ENCODE data around the gene AMPD1. TPM values are rescaled to one million over a fixed set of nuclear protein-coding genes. Genes with fewer than 3 reads are reported as not detected.

Gene AMPD1
- total RNA-seq, 1 experiment from 2014 or later, result not detected

DNA sequence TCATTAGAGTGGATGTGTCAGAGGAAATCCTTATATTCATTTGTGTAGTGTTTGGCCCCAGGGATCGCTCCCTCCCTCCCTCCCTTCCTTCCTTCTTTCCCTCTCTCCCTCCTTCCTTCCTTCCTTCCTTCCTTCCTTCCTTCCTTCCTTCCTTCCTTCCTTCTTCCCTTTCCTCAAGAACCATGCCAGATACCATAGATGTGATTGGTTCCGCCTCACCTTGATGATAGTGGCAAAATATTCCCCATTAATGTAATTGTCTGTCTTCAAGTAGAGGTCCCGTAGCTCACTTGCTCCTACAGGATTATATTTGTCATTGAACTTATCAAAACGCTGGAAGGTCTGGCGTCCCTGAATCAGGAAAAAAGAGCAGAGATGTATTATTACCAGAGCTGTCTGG lies 17.7 kb downstream of the AMPD1 start:
- BruUV-seq (replicated peaks), result no TSS peak
- CTCF ChIA-PET, result interaction anchor here (0.8 kb wide), 1 partner anchor 1658 kb away, joined by 6 read pairs; no protein-coding TSS in a partner anchor
- intact Hi-C loops (cut with micrococcal nuclease; ENCODE audit: unreplicated experiment), result no loop called here
- no peak for DNase-seq
- Mint-ChIP-seq H3K9me3 (ENCODE audit: low read depth, unreplicated experiment) (no peaks in the 10 kb centered on the region), H3K4me1 (ENCODE audit: low read depth, unreplicated experiment) (no peaks in the 10 kb centered on the region), H3K36me3 (ENCODE audit: insufficient read depth, unreplicated experiment) (no peaks in the 10 kb centered on the region), H3K27ac (ENCODE audit: unreplicated experiment) (no peak overlapping the region), H3K4me3 (ENCODE audit: low read depth, unreplicated experiment) (no peak overlapping the region), H3K27me3 (ENCODE audit: unreplicated experiment) (peaks cover 49% of the 10 kb centered on the region)
- TF ChIP-seq, protein P1, sequence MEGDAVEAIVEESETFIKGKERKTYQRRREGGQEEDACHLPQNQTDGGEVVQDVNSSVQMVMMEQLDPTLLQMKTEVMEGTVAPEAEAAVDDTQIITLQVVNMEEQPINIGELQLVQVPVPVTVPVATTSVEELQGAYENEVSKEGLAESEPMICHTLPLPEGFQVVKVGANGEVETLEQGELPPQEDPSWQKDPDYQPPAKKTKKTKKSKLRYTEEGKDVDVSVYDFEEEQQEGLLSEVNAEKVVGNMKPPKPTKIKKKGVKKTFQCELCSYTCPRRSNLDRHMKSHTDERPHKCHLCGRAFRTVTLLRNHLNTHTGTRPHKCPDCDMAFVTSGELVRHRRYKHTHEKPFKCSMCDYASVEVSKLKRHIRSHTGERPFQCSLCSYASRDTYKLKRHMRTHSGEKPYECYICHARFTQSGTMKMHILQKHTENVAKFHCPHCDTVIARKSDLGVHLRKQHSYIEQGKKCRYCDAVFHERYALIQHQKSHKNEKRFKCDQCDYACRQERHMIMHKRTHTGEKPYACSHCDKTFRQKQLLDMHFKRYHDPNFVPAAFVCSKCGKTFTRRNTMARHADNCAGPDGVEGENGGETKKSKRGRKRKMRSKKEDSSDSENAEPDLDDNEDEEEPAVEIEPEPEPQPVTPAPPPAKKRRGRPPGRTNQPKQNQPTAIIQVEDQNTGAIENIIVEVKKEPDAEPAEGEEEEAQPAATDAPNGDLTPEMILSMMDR (IDR thresholded peaks at IDR 0.05; ENCODE audit: unreplicated experiment), result no peak

DNA sequence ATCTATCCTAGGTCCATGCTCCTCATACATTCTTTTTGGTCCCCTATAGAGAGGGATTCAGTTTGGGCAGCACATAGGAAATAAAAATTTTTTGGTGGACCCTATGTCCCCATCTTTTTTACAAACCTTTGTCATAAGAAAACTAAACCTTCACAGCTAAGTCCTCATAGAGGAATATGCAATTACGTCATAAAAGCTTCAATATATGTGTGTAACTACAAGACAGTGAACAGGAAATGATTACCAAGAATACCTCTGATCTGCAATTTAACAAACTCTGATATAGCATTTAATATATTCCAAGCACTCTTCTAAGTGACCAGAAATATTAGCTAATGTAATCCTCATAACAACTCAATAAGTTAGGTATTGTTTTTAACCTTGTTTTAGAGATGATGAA lies 19.2 kb downstream of the AMPD1 start:
- CTCF ChIA-PET, result no interaction called here
- DNase-seq, result no peak
- no TSS peak for BruUV-seq (replicated peaks)
- H3K27ac Mint-ChIP-seq (ENCODE audit: unreplicated experiment), result no peak overlapping the region
- H3K4me1 Mint-ChIP-seq (ENCODE audit: low read depth, unreplicated experiment), result peaks cover 8% of the 10 kb centered on the region
- H3K36me3 Mint-ChIP-seq (ENCODE audit: insufficient read depth, unreplicated experiment), result no peaks in the 10 kb centered on the region
- H3K4me3 Mint-ChIP-seq (ENCODE audit: low read depth, unreplicated experiment), result no peak overlapping the region
- no peaks in the 10 kb centered on the region for H3K9me3 Mint-ChIP-seq (ENCODE audit: low read depth, unreplicated experiment)
- intact Hi-C loops (cut with micrococcal nuclease; ENCODE audit: unreplicated experiment), result no loop called here
- TF ChIP-seq, protein P1 (IDR thresholded peaks at IDR 0.05; ENCODE audit: unreplicated experiment), result no peak
- peaks cover 45% of the 10 kb centered on the region for H3K27me3 Mint-ChIP-seq (ENCODE audit: unreplicated experiment)

GRCh38 chr1:114671939-114672275 lies 23.4 kb downstream of the AMPD1 start:
- Mint-ChIP-seq H3K9me3 (ENCODE audit: low read depth, unreplicated experiment) (no peaks in the 10 kb centered on the region), H3K27me3 (ENCODE audit: unreplicated experiment) (peaks cover 27% of the 10 kb centered on the region), H3K4me3 (ENCODE audit: low read depth, unreplicated experiment) (peak overlapping the region; percentile 19), H3K4me1 (ENCODE audit: low read depth, unreplicated experiment) (peaks cover 8% of the 10 kb centered on the region), H3K36me3 (ENCODE audit: insufficient read depth, unreplicated experiment) (peaks cover 12% of the 10 kb centered on the region), H3K27ac (ENCODE audit: unreplicated experiment) (no peak overlapping the region)
- no TSS peak for BruUV-seq (replicated peaks)
- peak; percentile 2 for DNase-seq
- TF ChIP-seq, protein P1 (IDR thresholded peaks at IDR 0.05; ENCODE audit: unreplicated experiment), result no peak
- intact Hi-C loops (cut with micrococcal nuclease; ENCODE audit: unreplicated experiment), result loop anchor here (2.0 kb wide), 2 partner anchors 51 to 325 kb away; no protein-coding TSS in a partner anchor
- CTCF ChIA-PET, result interaction anchor here (0.6 to 1.1 kb wide), 3 partner anchors 325 to 1853 kb away, joined by 3 to 5 read pairs (median 3); no protein-coding TSS in a partner anchor

DNA sequence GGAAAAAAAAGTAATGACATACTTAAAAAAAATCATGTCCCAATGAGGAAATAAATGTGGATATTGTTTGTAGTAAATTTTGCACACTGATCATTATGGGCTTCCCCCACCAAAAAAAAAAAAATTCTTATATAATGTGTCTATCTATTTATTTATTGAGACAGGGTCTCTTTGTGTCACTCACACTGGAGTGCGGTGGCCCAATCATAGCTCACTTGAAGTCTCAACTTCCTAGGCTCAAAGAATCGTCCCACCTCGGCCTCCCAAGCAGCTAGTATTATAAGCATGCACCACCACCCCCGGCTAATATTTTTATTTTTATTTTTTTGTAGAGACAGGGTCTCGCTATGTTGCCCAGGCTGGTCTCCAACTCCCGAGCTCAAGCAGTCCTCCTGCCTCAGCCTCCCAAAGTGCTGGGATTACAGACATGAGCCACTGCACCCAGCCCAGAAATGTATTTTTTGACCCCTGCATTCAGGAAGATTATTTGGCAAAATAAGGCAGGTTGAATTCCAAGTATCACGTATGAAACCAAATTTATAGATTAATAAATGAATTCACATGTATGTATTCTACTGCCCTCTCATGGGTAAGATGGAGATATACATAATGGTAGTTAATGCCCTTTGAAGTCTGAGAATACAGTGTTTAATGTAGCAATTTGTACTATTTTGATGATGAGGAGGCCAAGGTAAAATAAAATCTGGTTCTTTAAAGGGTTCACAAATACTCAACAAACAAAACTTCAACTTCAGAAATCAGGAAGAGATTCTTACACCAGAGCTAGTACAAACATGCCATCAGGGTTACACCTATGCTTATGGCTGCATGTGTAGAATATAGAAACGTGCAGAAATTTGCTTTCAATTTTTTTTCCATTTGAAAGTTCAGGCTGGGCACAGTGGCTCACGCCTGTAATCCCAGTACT lies 24.1 kb downstream of the AMPD1 start:
- peaks cover 21% of the 10 kb centered on the region for H3K27me3 Mint-ChIP-seq (ENCODE audit: unreplicated experiment)
- no TSS peak for BruUV-seq (replicated peaks)
- TF ChIP-seq, protein P1 (IDR thresholded peaks at IDR 0.05; ENCODE audit: unreplicated experiment), result peak; percentile 24
- intact Hi-C loops (cut with micrococcal nuclease; ENCODE audit: unreplicated experiment), result loop anchor here (2.0 kb wide), 2 partner anchors 50 to 324 kb away; no protein-coding TSS in a partner anchor
- DNase-seq, result no peak
- CTCF ChIA-PET, result interaction anchor here (0.5 to 1.8 kb wide), 5 partner anchors 33 to 1852 kb away, joined by 3 to 5 read pairs (median 3); no protein-coding TSS in a partner anchor
- H3K9me3 Mint-ChIP-seq (ENCODE audit: low read depth, unreplicated experiment), result no peaks in the 10 kb centered on the region
- no peak overlapping the region for H3K27ac Mint-ChIP-seq (ENCODE audit: unreplicated experiment)
- peaks cover 8% of the 10 kb centered on the region for H3K4me1 Mint-ChIP-seq (ENCODE audit: low read depth, unreplicated experiment)
- H3K36me3 Mint-ChIP-seq (ENCODE audit: insufficient read depth, unreplicated experiment), result peaks cover 12% of the 10 kb centered on the region
- peak overlapping the region; percentile 19 for H3K4me3 Mint-ChIP-seq (ENCODE audit: low read depth, unreplicated experiment)
